Measurements from ENCODE around the gene GSTP1. TPM values are rescaled to one million over a fixed set of nuclear protein-coding genes. Genes with fewer than 3 reads are reported as not detected.
"Not testable (repeated sequence)": the region's sequence is repeated elsewhere in the genome, so short reads cannot be mapped to it uniquely, and the experiment has no call there.

Gene GSTP1
- total RNA-seq, 4 donors from 2014 or later, result 514 to 845 (median 628) TPM

GRCh38 chr11:67588136-67588503 is 4.5 kb downstream of the GSTP1 start:
- no peak overlapping the region for H3K4me3 ChIP-seq
- WGBS, 2 donors (ENCODE audit: low coverage in 1 of 2), result 100% methylated on average over 1 of the region's 1 CpG
- H3K27me3 ChIP-seq, result no peaks in the 10 kb centered on the region
- H3K4me1 ChIP-seq, result peaks cover 0 to 24% (median 7%) of the 10 kb centered on the region in 3 donors
- H3K36me3 ChIP-seq, result peaks cover 0 to 53% of the 10 kb centered on the region in 2 donors
- TF ChIP-seq, protein P1, sequence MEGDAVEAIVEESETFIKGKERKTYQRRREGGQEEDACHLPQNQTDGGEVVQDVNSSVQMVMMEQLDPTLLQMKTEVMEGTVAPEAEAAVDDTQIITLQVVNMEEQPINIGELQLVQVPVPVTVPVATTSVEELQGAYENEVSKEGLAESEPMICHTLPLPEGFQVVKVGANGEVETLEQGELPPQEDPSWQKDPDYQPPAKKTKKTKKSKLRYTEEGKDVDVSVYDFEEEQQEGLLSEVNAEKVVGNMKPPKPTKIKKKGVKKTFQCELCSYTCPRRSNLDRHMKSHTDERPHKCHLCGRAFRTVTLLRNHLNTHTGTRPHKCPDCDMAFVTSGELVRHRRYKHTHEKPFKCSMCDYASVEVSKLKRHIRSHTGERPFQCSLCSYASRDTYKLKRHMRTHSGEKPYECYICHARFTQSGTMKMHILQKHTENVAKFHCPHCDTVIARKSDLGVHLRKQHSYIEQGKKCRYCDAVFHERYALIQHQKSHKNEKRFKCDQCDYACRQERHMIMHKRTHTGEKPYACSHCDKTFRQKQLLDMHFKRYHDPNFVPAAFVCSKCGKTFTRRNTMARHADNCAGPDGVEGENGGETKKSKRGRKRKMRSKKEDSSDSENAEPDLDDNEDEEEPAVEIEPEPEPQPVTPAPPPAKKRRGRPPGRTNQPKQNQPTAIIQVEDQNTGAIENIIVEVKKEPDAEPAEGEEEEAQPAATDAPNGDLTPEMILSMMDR (IDR thresholded peaks at IDR 0.05), result no peak
- TF ChIP-seq POLR2A (IDR thresholded peaks at IDR 0.05) (no peak), EP300 (IDR thresholded peaks at IDR 0.05) (no peak), POLR2AphosphoS5 (IDR thresholded peaks at IDR 0.05) (no peak)
- H3K27ac ChIP-seq, result no peak overlapping the region
- ATAC-seq, result no peak
- no peaks in the 10 kb centered on the region for H3K9me3 ChIP-seq

DNA sequence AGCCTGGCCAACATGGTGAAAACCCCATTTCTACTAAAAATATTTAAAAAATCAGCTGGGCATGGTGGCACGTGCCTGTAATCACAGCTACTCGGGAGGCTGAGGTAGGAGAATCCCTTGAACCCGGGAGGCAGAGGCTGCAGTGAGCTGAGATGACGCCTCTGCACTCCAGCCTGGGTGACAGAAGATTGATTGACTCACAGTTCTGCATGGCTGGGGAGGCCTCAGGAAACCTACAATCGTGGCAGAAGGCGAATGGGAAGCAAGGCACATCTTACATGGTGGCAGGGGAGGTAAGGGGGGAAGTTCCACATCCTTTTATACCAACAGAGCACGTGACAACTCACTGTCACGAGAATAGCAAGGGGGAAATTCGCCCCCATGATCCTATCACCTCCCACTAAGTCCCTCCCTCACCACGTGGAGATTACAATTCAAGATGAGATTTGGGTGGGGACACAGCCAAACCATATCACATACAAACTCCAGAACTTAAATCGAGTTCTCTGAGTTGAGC is 5.3 kb downstream of the GSTP1 start:
- peaks cover 0 to 24% (median 7%) of the 10 kb centered on the region in 3 donors for H3K4me1 ChIP-seq
- H3K36me3 ChIP-seq, result peaks cover 0 to 53% of the 10 kb centered on the region in 2 donors
- H3K27me3 ChIP-seq, H3K9me3 ChIP-seq, H3K27ac ChIP-seq, ATAC-seq, H3K4me3 ChIP-seq: not testable (repeated sequence)
- WGBS, 2 donors (ENCODE audit: low coverage in 1 of 2), result 52 to 66% methylated on average over 6 to 7 of the region's 11 CpGs

GRCh38 chr11:67592880-67593564 is 9.4 kb downstream of the GSTP1 start:
- H3K27ac ChIP-seq, result no peak overlapping the region
- WGBS, 2 donors (ENCODE audit: low coverage in 1 of 2), result 67 to 80% methylated on average over 4 of the region's 12 CpGs
- ATAC-seq, result no peak
- peaks cover 0 to 17% of the 10 kb centered on the region in 2 donors for H3K36me3 ChIP-seq
- no peak overlapping the region for H3K4me3 ChIP-seq
- TF ChIP-seq EP300 (IDR thresholded peaks at IDR 0.05) (no peak), POLR2A (IDR thresholded peaks at IDR 0.05) (no peak), POLR2AphosphoS5 (IDR thresholded peaks at IDR 0.05) (no peak)
- TF ChIP-seq, protein P1 (IDR thresholded peaks at IDR 0.05), result no peak
- H3K27me3 ChIP-seq, result no peaks in the 10 kb centered on the region
- H3K9me3 ChIP-seq, result no peaks in the 10 kb centered on the region
- no peaks in the 10 kb centered on the region for H3K4me1 ChIP-seq

DNA sequence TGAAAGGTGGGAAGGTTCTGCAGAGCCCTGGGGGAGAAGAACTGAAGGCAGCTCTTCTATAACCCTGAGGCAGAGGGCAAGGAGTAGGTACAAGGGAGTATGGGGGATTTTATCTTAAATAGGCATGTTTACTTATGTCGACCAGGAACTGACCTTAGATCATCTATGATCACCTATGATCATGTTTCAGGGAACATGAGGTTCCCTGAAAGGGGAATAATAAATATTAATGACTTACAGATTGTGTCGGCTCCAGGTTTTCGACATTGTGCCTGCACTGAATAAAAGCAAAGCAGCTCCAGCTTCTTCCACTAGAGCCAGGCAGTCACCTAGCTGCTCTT is 9.9 kb downstream of the GSTP1 start:
- Histone ChIP-seq H3K27ac (no peak overlapping the region), H3K36me3 (peaks cover 0 to 12% of the 10 kb centered on the region in 2 donors), H3K4me1 (no peaks in the 10 kb centered on the region), H3K27me3 (no peaks in the 10 kb centered on the region), H3K9me3 (no peaks in the 10 kb centered on the region), H3K4me3 (no peak overlapping the region)
- no peak for ATAC-seq
- TF ChIP-seq, protein P1 (IDR thresholded peaks at IDR 0.05), result no peak
- TF ChIP-seq POLR2A (IDR thresholded peaks at IDR 0.05), result no peak
- no peak for TF ChIP-seq POLR2AphosphoS5 (IDR thresholded peaks at IDR 0.05)
- TF ChIP-seq EP300 (IDR thresholded peaks at IDR 0.05), result no peak
- no CpG with 5 or more reads among the region's 3 CpGs for WGBS, 2 donors (ENCODE audit: low coverage in 1 of 2)

DNA sequence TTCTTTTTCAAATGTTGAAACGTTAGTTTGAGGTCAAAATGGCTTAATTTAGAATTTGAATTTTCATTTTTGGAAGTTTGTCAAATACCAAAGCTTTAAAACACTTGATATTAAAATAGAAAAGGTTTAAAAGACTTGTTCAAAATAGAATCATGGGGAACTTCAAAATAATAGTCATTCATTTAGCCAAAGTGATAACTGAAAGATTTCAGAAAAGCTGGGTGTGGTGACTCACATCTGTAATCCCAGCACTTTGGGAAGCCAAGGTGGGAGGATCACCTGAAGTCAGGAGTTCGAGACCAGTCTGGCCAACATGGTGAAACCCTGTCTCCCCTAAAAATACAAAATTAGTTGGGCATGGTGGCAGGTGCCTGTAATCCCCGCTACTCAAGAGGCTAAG is 10.9 kb downstream of the GSTP1 start:
- TF ChIP-seq, protein P1 (IDR thresholded peaks at IDR 0.05), result no peak
- TF ChIP-seq POLR2A (IDR thresholded peaks at IDR 0.05) (no peak), POLR2AphosphoS5 (IDR thresholded peaks at IDR 0.05) (no peak), EP300 (IDR thresholded peaks at IDR 0.05) (no peak)
- H3K36me3 ChIP-seq, result peaks cover 0 to 2% of the 10 kb centered on the region in 2 donors

More for the DNA sequence above, 10.9 kb downstream of the GSTP1 start:
- Histone ChIP-seq H3K4me1 (no peaks in the 10 kb centered on the region), H3K27ac (no peak overlapping the region), H3K9me3 (no peaks in the 10 kb centered on the region), H3K27me3 (no peaks in the 10 kb centered on the region), H3K4me3 (no peak overlapping the region)
- ATAC-seq, result no peak
- 58 to 67% methylated on average over 2 to 3 of the region's 3 CpGs for WGBS, 2 donors (ENCODE audit: low coverage in 1 of 2)
